OCI-LY1 (cell line): Measurements from ENCODE around the gene CNOT4.

Source experiments
- H2AFZ ChIP-seq: fragments of 200-600 bp; sonication (generic), shearing (Covaris generic); 2 replicates; pipeline ENCODE4 v1.6.0; 2014; ENCODE audit warnings: antibody characterized with exemption, mild to moderate bottlenecking, low read length
- H3F3A ChIP-seq: fragments of 200-600 bp; sonication (generic), shearing (Covaris generic); 2 replicates; pipeline ENCODE4 v1.6.0; 2014; ENCODE audit warnings: mild to moderate bottlenecking, antibody characterized with exemption, low read length, moderate library complexity; ENCODE audit not compliant: insufficient read depth
- H3K27ac ChIP-seq: fragments of 200-600 bp; sonication (generic); 2 replicates; pipeline ENCODE4 v1.5.1; 2014; ENCODE audit warnings: low read length, mixed run types, mild to moderate bottlenecking, low read depth; ENCODE audit not compliant: poor library complexity, severe bottlenecking
- H3K27me3 ChIP-seq: fragments of 200-600 bp; sonication (generic); 2 replicates; pipeline ENCODE4 v1.6.0; 2014; ENCODE audit warnings: antibody characterized with exemption, mild to moderate bottlenecking, low read length, moderate library complexity; ENCODE audit not compliant: insufficient read depth
- H3K36me3 ChIP-seq: fragments of 200-600 bp; sonication (generic); 2 replicates; pipeline ENCODE4 v1.6.1; 2014; ENCODE audit warnings: mild to moderate bottlenecking, antibody characterized with exemption, low read length, moderate library complexity, mixed read lengths; ENCODE audit not compliant: insufficient read depth
- H3K4me1 ChIP-seq: fragments of 200-600 bp; sonication (generic); 2 replicates; pipeline ENCODE4 v1.5.1; 2014; ENCODE audit warnings: mild to moderate bottlenecking, low read length, moderate library complexity; ENCODE audit not compliant: insufficient read depth, severe bottlenecking
- H3K4me2 ChIP-seq: fragments of 200-600 bp; sonication (generic), shearing (Covaris generic); 2 replicates; pipeline ENCODE4 v1.6.1; 2014; ENCODE audit warnings: low read length
- H3K4me3 ChIP-seq: fragments of 200-600 bp; sonication (generic); 2 replicates; pipeline ENCODE4 v1.5.1; 2014; ENCODE audit warnings: low read length, low read depth, mild to moderate bottlenecking, mixed read lengths; ENCODE audit not compliant: poor library complexity, severe bottlenecking
- H3K79me2 ChIP-seq: fragments of 200-600 bp; shearing (Covaris generic); 2 replicates; pipeline ENCODE4 v1.6.1; 2016; ENCODE audit warnings: mixed run types, low read length, mixed read lengths; ENCODE audit not compliant: insufficient read depth
- H3K9ac ChIP-seq: fragments of 200-600 bp; sonication (generic), shearing (Covaris generic); 2 replicates; pipeline ENCODE4 v1.6.1; 2014; ENCODE audit warnings: mild to moderate bottlenecking, low read length, mixed read lengths
- H3K9me2 ChIP-seq: fragments of 200-600 bp; sonication (generic), shearing (Covaris generic); 2 replicates; pipeline ENCODE4 v1.6.1; 2014; ENCODE audit warnings: low read depth, mild to moderate bottlenecking, low read length, mixed read lengths
- H3K9me3 ChIP-seq: fragments of 200-600 bp; shearing (Covaris generic); 2 replicates; pipeline ENCODE4 v1.6.1; 2014; ENCODE audit warnings: low read length, mixed read lengths
- H4K20me1 ChIP-seq: fragments of 200-600 bp; sonication (generic), shearing (Covaris generic); 2 replicates; pipeline ENCODE4 v1.6.0; 2016; ENCODE audit warnings: mild to moderate bottlenecking, low read length; ENCODE audit not compliant: insufficient read depth
- CTCF ChIP-seq: fragments of 200-600 bp; sonication (generic), shearing (Covaris generic); IDR thresholded peaks from 2 replicates; pipeline ENCODE4 v1.5.1; 2017; ENCODE audit warnings: mild to moderate bottlenecking, antibody characterized with exemption, low read length, moderate library complexity, mixed read lengths
- EZH2 ChIP-seq: fragments of 200-600 bp; sonication (generic), shearing (Covaris generic); IDR thresholded peaks from 2 replicates; pipeline ENCODE4 v1.8.0; 2017; ENCODE audit warnings: borderline replicate concordance, mixed run types, mild to moderate bottlenecking, antibody characterized with exemption, low read length, moderate library complexity, mixed read lengths

Gene CNOT4

DNA sequence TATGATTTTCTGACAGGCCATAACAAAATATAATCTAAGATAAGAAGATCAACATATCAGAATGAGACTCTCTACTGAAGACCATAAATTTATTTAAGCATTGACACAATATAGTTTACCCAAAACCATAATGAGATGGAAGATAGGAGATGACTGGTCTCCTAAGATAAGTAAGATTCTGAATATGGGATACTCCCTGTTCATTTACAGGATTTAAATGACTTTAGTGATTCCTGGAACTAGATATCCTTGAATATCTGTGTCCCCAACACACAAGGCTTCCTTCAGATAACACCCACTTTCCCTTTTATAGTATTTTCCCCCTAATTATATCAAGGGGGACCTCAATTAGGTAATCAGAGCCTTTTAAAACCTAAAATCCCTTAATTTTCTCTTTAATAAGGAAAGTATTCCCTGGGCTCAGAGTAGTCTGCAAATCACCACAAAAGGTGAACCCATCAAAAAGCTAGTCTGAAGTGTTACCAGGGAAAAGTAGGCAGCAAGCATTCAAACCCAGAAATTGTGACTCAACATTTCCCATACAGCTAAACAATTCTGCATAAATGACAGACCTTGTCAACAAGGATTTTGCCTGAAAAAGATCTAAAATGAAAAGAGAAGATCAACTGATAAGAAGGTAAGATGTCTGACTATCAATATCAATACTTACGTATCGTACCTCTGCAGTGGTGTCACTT lies 99.9 kb downstream of the CNOT4 start:
- Histone ChIP-seq H3K4me3 (no peak overlapping the region), H3K4me1 (no peaks in the 10 kb centered on the region), H3K36me3 (peaks cover 52% of the 10 kb centered on the region; the same call in 1 of the 2 replicates), H3K79me2 (no peaks in the 10 kb centered on the region), H3K4me2 (no peak overlapping the region), H3K9ac (no peak overlapping the region), H3K27me3 (no peaks in the 10 kb centered on the region), H3K9me3 (no peaks in the 10 kb centered on the region), H3K9me2 (no peaks in the 10 kb centered on the region), H3F3A (no peaks in the 10 kb centered on the region), H3K27ac (no peak overlapping the region), H2AFZ (no peak overlapping the region), H4K20me1 (no peaks in the 10 kb centered on the region)
- TF ChIP-seq CTCF (no peak), EZH2 (no peak)

GRCh38 chr7:135407884-135408283 lies 102.0 kb downstream of the CNOT4 start:
- Histone ChIP-seq H3K4me3 (no peak overlapping the region), H3K9ac (no peak overlapping the region), H3K27me3 (no peaks in the 10 kb centered on the region), H3K4me1 (no peaks in the 10 kb centered on the region), H3K9me3 (no peaks in the 10 kb centered on the region), H2AFZ (no peak overlapping the region), H3F3A (no peaks in the 10 kb centered on the region), H3K4me2 (no peak overlapping the region), H3K36me3 (peaks cover 42% of the 10 kb centered on the region; the same call in 1 of the 2 replicates), H3K79me2 (no peaks in the 10 kb centered on the region), H3K9me2 (no peaks in the 10 kb centered on the region), H4K20me1 (no peaks in the 10 kb centered on the region), H3K27ac (no peak overlapping the region)
- TF ChIP-seq CTCF (no peak), EZH2 (no peak)

GRCh38 chr7:135406918-135407317 lies 103.0 kb downstream of the CNOT4 start:
- Histone ChIP-seq H3K4me2 (no peak overlapping the region), H3K9me2 (no peaks in the 10 kb centered on the region), H3F3A (no peaks in the 10 kb centered on the region), H3K36me3 (peaks cover 37% of the 10 kb centered on the region; the same call in 1 of the 2 replicates), H3K9me3 (no peaks in the 10 kb centered on the region), H3K4me3 (no peak overlapping the region), H4K20me1 (no peaks in the 10 kb centered on the region), H2AFZ (no peak overlapping the region), H3K9ac (no peak overlapping the region), H3K4me1 (no peaks in the 10 kb centered on the region), H3K79me2 (no peaks in the 10 kb centered on the region), H3K27me3 (no peaks in the 10 kb centered on the region), H3K27ac (no peak overlapping the region)
- no peak for TF ChIP-seq CTCF
- TF ChIP-seq EZH2, result no peak
